SK-N-SH (cell line): Measurements from ENCODE around the gene MYLK3. TPM values are rescaled to one million over a fixed set of nuclear protein-coding genes. Genes with fewer than 3 reads are reported as not detected.

Experiments
- CTCF ChIA-PET: fragments of 300-600, 350-600 bp; formaldehyde crosslinking; extraction: SDS; loops from one replicate; lab custom pipeline; 2021; lab: Yijun Ruan, JAX
- POLR2A ChIA-PET: fragments of 350-600 bp; sonication (Branson Sonifier 250); formaldehyde crosslinking; extraction: SDS; loops from one replicate; lab custom pipeline; 2020; ENCODE audit warnings: antibody characterized with exemption, inconsistent platforms; lab: Yijun Ruan, JAX
- DNase-seq: peaks from one replicate; pipeline ENCODE4 v3.0.0; 2012
- H2AFZ ChIP-seq: fragments of 200-600 bp; sonication (generic); 2 replicates; pipeline ENCODE4 v1.8.1; 2016; ENCODE audit warnings: antibody characterized with exemption, mild to moderate bottlenecking, low read depth
- H3F3A ChIP-seq: fragments of 200-600 bp; sonication (generic); replicated peaks from 2 replicates; pipeline ENCODE3; 2016; ENCODE audit warnings: antibody characterized with exemption, mild to moderate bottlenecking; ENCODE audit not compliant: insufficient read depth
- H3K27ac ChIP-seq, 2 experiments: fragments of 200-500 bp in 1 of 2; fragments of 200-600 bp in 1 of 2; sonication (Bioruptor generic) in 1 of 2; sonication (generic), shearing (Covaris generic) in 1 of 2; 2 replicates each; pipeline versions ENCODE4 v1.5.1 to v1.6.1; 2014 to 2016; ENCODE audit warnings: low read depth in 2 of 2, inconsistent platforms in 1 of 2, low read length in 1 of 2, mild to moderate bottlenecking in 1 of 2, mixed read lengths in 1 of 2
- H3K27me3 ChIP-seq: fragments of 200-600 bp; sonication (generic), shearing (Covaris generic); 2 replicates; pipeline ENCODE4 v1.6.1; 2016; ENCODE audit warnings: mixed run types; ENCODE audit not compliant: insufficient read depth
- H3K36me3 ChIP-seq, 2 experiments: fragments of 200-500 bp in 1 of 2; fragments of 200-600 bp in 1 of 2; sonication (Bioruptor generic) in 1 of 2; sonication (generic) in 1 of 2; replicated peaks in 1 of 2; 2 replicates each; pipeline versions ENCODE3 to v1.5.1; 2014 to 2016; ENCODE audit warnings: low read length in 1 of 2, mild to moderate bottlenecking in 1 of 2; ENCODE audit not compliant: insufficient read depth in 2 of 2, control insufficient read depth in 1 of 2
- H3K4me1 ChIP-seq, 2 experiments: fragments of 200-500 bp in 1 of 2; fragments of 200-600 bp in 1 of 2; sonication (Bioruptor generic) in 1 of 2; sonication (generic), shearing (Covaris generic) in 1 of 2; 2 replicates each; pipeline versions ENCODE4 v1.5.1 to v1.6.1; 2014 to 2016; ENCODE audit warnings: low read depth in 1 of 2, low read length in 1 of 2, mixed run types in 1 of 2; ENCODE audit not compliant: insufficient read depth in 2 of 2, control insufficient read depth in 1 of 2
- H3K4me2 ChIP-seq: fragments of 200-600 bp; sonication (generic), shearing (Covaris generic); 2 replicates; pipeline ENCODE4 v1.6.1; 2017; ENCODE audit warnings: mixed run types
- H3K4me3 ChIP-seq, 2 experiments: fragments of 200-500 bp in 1 of 2; fragments of 200-600 bp in 1 of 2; sonication (Bioruptor generic) in 1 of 2; sonication (generic), shearing (Covaris generic) in 1 of 2; 2 replicates each; pipeline versions ENCODE4 v1.5.1 to v1.8.1; 2014 to 2016; ENCODE audit warnings: low read depth in 2 of 2, inconsistent platforms in 1 of 2, low read length in 1 of 2, mild to moderate bottlenecking in 1 of 2, mixed read lengths in 1 of 2, moderate library complexity in 1 of 2
- H3K79me2 ChIP-seq: fragments of 200-600 bp; sonication (generic); 2 replicates; pipeline ENCODE4 v1.8.1; 2017; ENCODE audit warnings: mild to moderate bottlenecking; ENCODE audit not compliant: insufficient read depth
- H3K9ac ChIP-seq: fragments of 200-600 bp; sonication (generic); 2 replicates; pipeline ENCODE4 v1.6.1; 2017; ENCODE audit warnings: mixed run types
- H3K9me2 ChIP-seq: fragments of 200-600 bp; sonication (generic); 2 replicates; pipeline ENCODE4 v1.6.1; 2017; ENCODE audit warnings: mixed run types
- H3K9me3 ChIP-seq: fragments of 200-600 bp; sonication (generic); 2 replicates; pipeline ENCODE4 v1.6.1; 2017; ENCODE audit warnings: mixed run types, mild to moderate bottlenecking, moderate library complexity
- H4K20me1 ChIP-seq: fragments of 200-600 bp; sonication (generic); 2 replicates; pipeline ENCODE4 v1.6.1; 2017; ENCODE audit warnings: mild to moderate bottlenecking, mixed run types; ENCODE audit not compliant: insufficient read depth
- CHD2 ChIP-seq: fragments of 150-350 bp; IDR thresholded peaks from 2 replicates; pipeline ENCODE4 v1.6.1; 2018; ENCODE audit warnings: low read length; ENCODE audit not compliant: partially characterized antibody
- FOXJ3 ChIP-seq: sonication (generic); formaldehyde crosslinking; IDR thresholded peaks from 2 replicates; pipeline ENCODE4 v1.5.1; 2020; ENCODE audit warnings: mild to moderate bottlenecking, missing genetic modification reagents
- JUND ChIP-seq: IDR thresholded peaks from 2 replicates; pipeline ENCODE4 v1.4.0; 2012
- MXI1 ChIP-seq: IDR thresholded peaks from 2 replicates; pipeline ENCODE4 v1.6.1; 2012; ENCODE audit warnings: mild to moderate bottlenecking, low read depth, low read length, improper control_type of control experiment
- NFIC ChIP-seq: IDR thresholded peaks from 2 replicates; pipeline ENCODE4 v1.4.0; 2012; ENCODE audit warnings: borderline replicate concordance
- RAD21 ChIP-seq: IDR thresholded peaks from 2 replicates; pipeline ENCODE4 v1.6.1; 2012; ENCODE audit warnings: mild to moderate bottlenecking, low read length
- RCOR1 ChIP-seq: fragments of 150-350 bp; IDR thresholded peaks from 2 replicates; pipeline ENCODE4 v1.6.1; 2017; ENCODE audit warnings: antibody characterized with exemption, low read length
- YY1 ChIP-seq: IDR thresholded peaks from 2 replicates; pipeline ENCODE4 v1.4.0; 2012; ENCODE audit warnings: low read depth, mild to moderate bottlenecking
- WGBS: methylation state at CpG from one replicate; pipeline ENCODE4 v1.1.6; 2017; ENCODE audit warnings: low lambda C conversion rate; 5-methylcytosine and 5-hydroxymethylcytosine counted together
- polyA plus RNA-seq, 3 experiments: library from polyadenylated mRNA; depleted of rRNA; stranded (reverse); fragments of >200 nt; gene quantifications; 2 replicates each; pipeline ENCODE4 v1.2.3, GENCODE V29; 2012
- TF ChIP-seq, protein P1 (sequence below): IDR thresholded peaks from 2 replicates; pipeline ENCODE4 v1.4.0; 2012; ENCODE audit warnings: low read depth, borderline replicate concordance
- TF ChIP-seq, protein P2 (sequence below): fragments of 150-350 bp; IDR thresholded peaks from 2 replicates; pipeline ENCODE4 v1.6.1; 2017; ENCODE audit warnings: antibody characterized with exemption, low read length, low read depth, borderline replicate concordance
- TF ChIP-seq, protein P3 (sequence below): fragments of 150-350 bp; IDR thresholded peaks from 2 replicates; pipeline ENCODE4 v1.6.1; 2016; ENCODE audit warnings: mild to moderate bottlenecking, low read depth, low read length
- TF ChIP-seq, protein P4 (sequence below): IDR thresholded peaks from 2 replicates; pipeline ENCODE4; 2012

Gene MYLK3
- polyA plus RNA-seq, 1 of the 3 experiments (the other 2 are of a cell fraction) = 0.05 TPM

DNA sequence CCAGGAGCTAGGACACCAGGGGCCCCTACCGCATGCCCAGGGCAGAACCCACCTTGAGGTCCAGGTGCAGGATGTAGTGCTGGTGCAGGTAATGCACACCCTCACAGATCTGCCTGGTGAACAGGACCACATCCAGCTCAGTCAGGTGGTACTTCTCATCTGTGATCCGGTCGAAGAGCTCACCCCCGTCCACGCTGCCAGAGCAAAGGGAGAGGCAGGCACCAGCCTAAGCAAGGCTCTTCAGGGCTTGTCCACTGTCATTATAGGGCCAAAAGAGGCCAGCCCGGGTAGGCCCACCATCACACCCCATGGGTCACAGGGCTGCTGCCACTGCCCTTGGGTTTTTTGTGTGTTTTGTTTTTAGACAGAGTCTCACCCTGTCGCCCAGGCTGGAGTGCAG lies 21.0 kb downstream of the MYLK3 start:
- no peaks in the 10 kb centered on the region for H3K79me2 ChIP-seq
- no peaks in the 10 kb centered on the region for H3K36me3 ChIP-seq
- no peak overlapping the region for H2AFZ ChIP-seq
- H4K20me1 ChIP-seq = no peaks in the 10 kb centered on the region
- 29% methylated on average over 1 of the region's 7 CpGs for WGBS
- ChIA-PET POLR2A (no interaction called here), CTCF (no interaction called here)
- H3K4me1 ChIP-seq = peaks cover 0 to 1% of the 10 kb centered on the region in 2 experiments; a peak in 1 of 4 replicates
- H3K27ac ChIP-seq = no peak overlapping the region
- DNase-seq = no peak
- no peaks in the 10 kb centered on the region for H3F3A ChIP-seq
- H3K9me3 ChIP-seq = 0 out of 2 replicates have a peak, but pooled peaks cover 6% of the 10 kb centered on the region
- TF ChIP-seq RAD21 (no peak), YY1 (no peak), MXI1 (no peak)
- TF ChIP-seq, protein P1, sequence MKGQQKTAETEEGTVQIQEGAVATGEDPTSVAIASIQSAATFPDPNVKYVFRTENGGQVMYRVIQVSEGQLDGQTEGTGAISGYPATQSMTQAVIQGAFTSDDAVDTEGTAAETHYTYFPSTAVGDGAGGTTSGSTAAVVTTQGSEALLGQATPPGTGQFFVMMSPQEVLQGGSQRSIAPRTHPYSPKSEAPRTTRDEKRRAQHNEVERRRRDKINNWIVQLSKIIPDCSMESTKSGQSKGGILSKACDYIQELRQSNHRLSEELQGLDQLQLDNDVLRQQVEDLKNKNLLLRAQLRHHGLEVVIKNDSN = no peak
- TF ChIP-seq, protein P2, sequence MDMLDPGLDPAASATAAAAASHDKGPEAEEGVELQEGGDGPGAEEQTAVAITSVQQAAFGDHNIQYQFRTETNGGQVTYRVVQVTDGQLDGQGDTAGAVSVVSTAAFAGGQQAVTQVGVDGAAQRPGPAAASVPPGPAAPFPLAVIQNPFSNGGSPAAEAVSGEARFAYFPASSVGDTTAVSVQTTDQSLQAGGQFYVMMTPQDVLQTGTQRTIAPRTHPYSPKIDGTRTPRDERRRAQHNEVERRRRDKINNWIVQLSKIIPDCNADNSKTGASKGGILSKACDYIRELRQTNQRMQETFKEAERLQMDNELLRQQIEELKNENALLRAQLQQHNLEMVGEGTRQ = no peak
- no peak overlapping the region for H3K4me2 ChIP-seq
- no peak overlapping the region for H3K4me3 ChIP-seq
- H3K27me3 ChIP-seq = no peaks in the 10 kb centered on the region
- no peaks in the 10 kb centered on the region for H3K9me2 ChIP-seq
- H3K9ac ChIP-seq = no peak overlapping the region

DNA sequence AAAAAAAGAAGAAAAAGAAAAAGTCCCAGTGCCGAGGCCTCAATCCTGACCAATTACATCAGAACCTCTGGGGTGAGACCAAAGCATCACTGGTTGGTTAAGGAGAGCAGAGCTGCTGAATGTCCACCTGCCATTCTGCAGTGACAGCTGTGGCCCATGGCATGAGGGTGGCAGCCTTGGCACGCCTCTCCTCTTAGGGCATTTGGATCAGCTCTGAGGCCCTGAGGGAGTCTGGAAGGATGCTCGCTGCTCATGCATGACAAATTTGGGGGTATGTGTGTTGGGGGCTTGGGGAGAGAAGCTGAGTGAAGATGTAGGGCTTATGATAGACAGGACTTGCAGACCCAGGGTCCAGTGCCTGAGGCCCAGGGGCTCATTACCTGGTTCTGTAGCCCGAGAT lies 26.3 kb downstream of the MYLK3 start:
- Histone ChIP-seq H3K4me1 (peaks cover 0 to 2% of the 10 kb centered on the region in 2 experiments; a peak in 1 of 4 replicates), H3K4me3 (no peak overlapping the region), H3K9ac (no peak overlapping the region), H3K27me3 (no peaks in the 10 kb centered on the region), H3K27ac (no peak overlapping the region), H3K4me2 (no peak overlapping the region), H3F3A (no peaks in the 10 kb centered on the region), H4K20me1 (no peaks in the 10 kb centered on the region), H3K9me2 (no peaks in the 10 kb centered on the region), H2AFZ (no peak overlapping the region), H3K79me2 (no peaks in the 10 kb centered on the region), H3K9me3 (0 out of 2 replicates have a peak, but pooled peaks cover 6% of the 10 kb centered on the region), H3K36me3 (no peaks in the 10 kb centered on the region)
- TF ChIP-seq FOXJ3 (CRISPR knock-in tag) (no peak), NFIC (no peak), JUND (no peak), RAD21 (no peak), CHD2 (no peak), RCOR1 (no peak), MXI1 (no peak)
- TF ChIP-seq, protein P3, sequence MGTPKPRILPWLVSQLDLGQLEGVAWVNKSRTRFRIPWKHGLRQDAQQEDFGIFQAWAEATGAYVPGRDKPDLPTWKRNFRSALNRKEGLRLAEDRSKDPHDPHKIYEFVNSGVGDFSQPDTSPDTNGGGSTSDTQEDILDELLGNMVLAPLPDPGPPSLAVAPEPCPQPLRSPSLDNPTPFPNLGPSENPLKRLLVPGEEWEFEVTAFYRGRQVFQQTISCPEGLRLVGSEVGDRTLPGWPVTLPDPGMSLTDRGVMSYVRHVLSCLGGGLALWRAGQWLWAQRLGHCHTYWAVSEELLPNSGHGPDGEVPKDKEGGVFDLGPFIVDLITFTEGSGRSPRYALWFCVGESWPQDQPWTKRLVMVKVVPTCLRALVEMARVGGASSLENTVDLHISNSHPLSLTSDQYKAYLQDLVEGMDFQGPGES = no peak
- TF ChIP-seq, protein P4, sequence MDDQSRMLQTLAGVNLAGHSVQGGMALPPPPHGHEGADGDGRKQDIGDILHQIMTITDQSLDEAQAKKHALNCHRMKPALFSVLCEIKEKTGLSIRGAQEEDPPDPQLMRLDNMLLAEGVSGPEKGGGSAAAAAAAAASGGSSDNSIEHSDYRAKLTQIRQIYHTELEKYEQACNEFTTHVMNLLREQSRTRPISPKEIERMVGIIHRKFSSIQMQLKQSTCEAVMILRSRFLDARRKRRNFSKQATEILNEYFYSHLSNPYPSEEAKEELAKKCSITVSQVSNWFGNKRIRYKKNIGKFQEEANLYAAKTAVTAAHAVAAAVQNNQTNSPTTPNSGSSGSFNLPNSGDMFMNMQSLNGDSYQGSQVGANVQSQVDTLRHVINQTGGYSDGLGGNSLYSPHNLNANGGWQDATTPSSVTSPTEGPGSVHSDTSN = no peak
- no peak for DNase-seq
- POLR2A ChIA-PET = interaction anchor here (0.7 kb wide), 1 partner anchor 1537 kb away, joined by 3 read pairs; no protein-coding TSS in a partner anchor
- WGBS = 70% methylated on average over 4 of the region's 4 CpGs
- CTCF ChIA-PET = interaction anchor here (0.7 to 1.3 kb wide), 2 partner anchors 25 to 35 kb away, joined by 3 to 4 read pairs; no protein-coding TSS in a partner anchor
